ENCODE results near the gene STON2.
"Not testable (repeated sequence)": the region's sequence is repeated elsewhere in the genome, so short reads cannot be mapped to it uniquely, and the experiment has no call there.

DNA sequence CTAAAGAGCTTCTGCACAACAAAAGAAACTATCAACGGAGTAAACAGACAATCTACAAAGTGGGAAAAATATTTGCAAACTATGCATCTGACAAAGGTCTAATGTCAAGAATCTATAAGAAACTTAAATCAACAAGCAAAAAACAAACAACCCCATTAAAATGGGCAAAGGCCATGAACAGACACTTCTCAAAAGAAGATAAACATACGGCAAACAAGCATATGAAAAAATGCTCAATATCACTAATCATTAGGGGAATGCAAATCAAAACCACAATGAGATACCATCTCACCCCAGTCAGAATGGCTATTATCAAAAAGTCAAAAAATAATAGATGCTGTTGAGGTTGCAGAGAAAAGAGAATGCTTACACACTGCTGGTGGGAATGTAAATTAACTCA is 20.1 kb downstream of the STON2 start:
- TF ChIP-seq MAX (IDR thresholded peaks at IDR 0.05); SP1 (IDR thresholded peaks at IDR 0.05; ENCODE audit: low read depth, low read length): not testable (repeated sequence)
- TF ChIP-seq, protein P1, sequence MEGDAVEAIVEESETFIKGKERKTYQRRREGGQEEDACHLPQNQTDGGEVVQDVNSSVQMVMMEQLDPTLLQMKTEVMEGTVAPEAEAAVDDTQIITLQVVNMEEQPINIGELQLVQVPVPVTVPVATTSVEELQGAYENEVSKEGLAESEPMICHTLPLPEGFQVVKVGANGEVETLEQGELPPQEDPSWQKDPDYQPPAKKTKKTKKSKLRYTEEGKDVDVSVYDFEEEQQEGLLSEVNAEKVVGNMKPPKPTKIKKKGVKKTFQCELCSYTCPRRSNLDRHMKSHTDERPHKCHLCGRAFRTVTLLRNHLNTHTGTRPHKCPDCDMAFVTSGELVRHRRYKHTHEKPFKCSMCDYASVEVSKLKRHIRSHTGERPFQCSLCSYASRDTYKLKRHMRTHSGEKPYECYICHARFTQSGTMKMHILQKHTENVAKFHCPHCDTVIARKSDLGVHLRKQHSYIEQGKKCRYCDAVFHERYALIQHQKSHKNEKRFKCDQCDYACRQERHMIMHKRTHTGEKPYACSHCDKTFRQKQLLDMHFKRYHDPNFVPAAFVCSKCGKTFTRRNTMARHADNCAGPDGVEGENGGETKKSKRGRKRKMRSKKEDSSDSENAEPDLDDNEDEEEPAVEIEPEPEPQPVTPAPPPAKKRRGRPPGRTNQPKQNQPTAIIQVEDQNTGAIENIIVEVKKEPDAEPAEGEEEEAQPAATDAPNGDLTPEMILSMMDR (IDR thresholded peaks at IDR 0.05; ENCODE audit: control extremely low read depth in 1 of 3, insufficient read depth in 1 of 3, low read depth in 1 of 3, low read length in 3 of 3) = not testable (repeated sequence)

Measured in H1 (cell line).